SK-N-SH treated with all-trans-retinoic acid at 6 μM for 48 hours (cell line): ENCODE measurements around the gene PTRH2.
A peak's percentile ranks its signal among the peaks of the same experiment; 100 is the strongest.
"Not testable (repeated sequence)": the region's sequence is repeated elsewhere in the genome, so short reads cannot be mapped to it uniquely, and the experiment has no call there.

Source experiments
- ATAC-seq: fragments of 200-7000 bp; cut with Tn5 transposase; 3 replicates; pipeline ENCODE4 v1.9.1; 2020; ENCODE audit warnings: mild to moderate bottlenecking, moderate library complexity
- BACH2 ChIP-seq: fragments of 250-450 bp; sonication (Bioruptor Pico); IDR thresholded peaks from 2 replicates; pipeline ENCODE4 v1.9.0; 2021; ENCODE audit warnings: mild to moderate bottlenecking, borderline replicate concordance
- CSDC2 ChIP-seq: fragments of 250-450 bp; sonication (Bioruptor Pico); IDR thresholded peaks from 2 replicates; pipeline ENCODE4 v1.5.0; 2020; ENCODE audit warnings: mild to moderate bottlenecking, moderate library complexity
- ESRRG ChIP-seq: fragments of 250-450 bp; sonication (Bioruptor Pico); IDR thresholded peaks from 2 replicates; pipeline ENCODE4 v1.6.1; 2021; ENCODE audit warnings: mild to moderate bottlenecking
- GLIS3 ChIP-seq: fragments of 250-450 bp; sonication (Bioruptor Pico); IDR thresholded peaks from 2 replicates; pipeline ENCODE4 v1.5.0; 2020; ENCODE audit warnings: mild to moderate bottlenecking, moderate library complexity
- ISL1 ChIP-seq: fragments of 250-450 bp; sonication (Bioruptor Pico); IDR thresholded peaks from 2 replicates; pipeline ENCODE4 v2.1.2; 2022; ENCODE audit warnings: mild to moderate bottlenecking, moderate library complexity
- OSR1 ChIP-seq: fragments of 250-450 bp; sonication (Bioruptor Pico); IDR thresholded peaks from 2 replicates; pipeline ENCODE4 v1.8.0; 2022; ENCODE audit warnings: moderate library complexity, mild to moderate bottlenecking, inconsistent platforms
- RARB ChIP-seq: fragments of 250-450 bp; sonication (Bioruptor Pico); IDR thresholded peaks from 2 replicates; pipeline ENCODE4 v1.8.0; 2021; ENCODE audit warnings: mild to moderate bottlenecking, moderate library complexity
- SNAI2 ChIP-seq: fragments of 250-450 bp; sonication (Bioruptor Pico); IDR thresholded peaks from 2 replicates; pipeline ENCODE4 v1.5.0; 2020; ENCODE audit warnings: mild to moderate bottlenecking, moderate library complexity
- TOX ChIP-seq: fragments of 250-450 bp; sonication (Bioruptor Pico); IDR thresholded peaks from 2 replicates; pipeline ENCODE4 v1.8.0; 2021; ENCODE audit warnings: mild to moderate bottlenecking, moderate library complexity, borderline replicate concordance
- ZC3H10 ChIP-seq: fragments of 250-450 bp; sonication (Bioruptor Pico); IDR thresholded peaks from 2 replicates; pipeline ENCODE4 v1.5.1; 2021; ENCODE audit warnings: mild to moderate bottlenecking, moderate library complexity
- ZFP3 ChIP-seq: fragments of 250-450 bp; sonication (Bioruptor Pico); IDR thresholded peaks from 2 replicates; pipeline ENCODE4 v1.5.0; 2020; ENCODE audit warnings: mild to moderate bottlenecking, moderate library complexity
- ZFP30 ChIP-seq: fragments of 450-650 bp; formaldehyde crosslinking; IDR thresholded peaks from 2 replicates; pipeline ENCODE4 v1.5.0; 2022; ENCODE audit warnings: mild to moderate bottlenecking, moderate library complexity
- ZNF565 ChIP-seq: fragments of 450-650 bp; formaldehyde crosslinking; conservative IDR thresholded peaks from 2 replicates; pipeline ENCODE4 v1.5.0; 2020; ENCODE audit warnings: low read depth, mild to moderate bottlenecking, moderate library complexity
- ZNF70 ChIP-seq: fragments of 450-650 bp; formaldehyde crosslinking; IDR thresholded peaks from 2 replicates; pipeline ENCODE4 v1.5.0; 2020; ENCODE audit warnings: mild to moderate bottlenecking, moderate library complexity
- ZNF8 ChIP-seq: fragments of 450-650 bp; formaldehyde crosslinking; IDR thresholded peaks from 2 replicates; pipeline ENCODE4 v1.5.0; 2020; ENCODE audit warnings: mild to moderate bottlenecking, moderate library complexity
- TF ChIP-seq, protein P1 (sequence below): fragments of 250-450 bp; sonication (Bioruptor Pico); IDR thresholded peaks from 2 replicates; pipeline ENCODE4 v1.8.0; 2020; ENCODE audit warnings: mild to moderate bottlenecking, moderate library complexity, borderline replicate concordance
- TF ChIP-seq, protein P2 (sequence below): fragments of 250-450 bp; sonication (Bioruptor Pico); IDR thresholded peaks from 2 replicates; pipeline ENCODE4 v1.5.1; 2020; ENCODE audit warnings: low read depth, mild to moderate bottlenecking, moderate library complexity
- TF ChIP-seq, protein P3 (sequence below): fragments of 250-450 bp; sonication (Bioruptor Pico); IDR thresholded peaks from 2 replicates; pipeline ENCODE4 v1.5.1; 2021; ENCODE audit warnings: mild to moderate bottlenecking, moderate library complexity
- TF ChIP-seq, protein P4 (sequence below): fragments of 250-450 bp; sonication (Bioruptor Pico); IDR thresholded peaks from 2 replicates; pipeline ENCODE4 v1.5.0; 2020; ENCODE audit warnings: mild to moderate bottlenecking, moderate library complexity
- TF ChIP-seq, protein P5 (sequence below): fragments of 250-450 bp; sonication (Bioruptor Pico); IDR thresholded peaks from 2 replicates; pipeline ENCODE4 v1.8.0; 2021; ENCODE audit warnings: low read depth, mild to moderate bottlenecking, moderate library complexity, borderline replicate concordance

The PTRH2 gene

DNA sequence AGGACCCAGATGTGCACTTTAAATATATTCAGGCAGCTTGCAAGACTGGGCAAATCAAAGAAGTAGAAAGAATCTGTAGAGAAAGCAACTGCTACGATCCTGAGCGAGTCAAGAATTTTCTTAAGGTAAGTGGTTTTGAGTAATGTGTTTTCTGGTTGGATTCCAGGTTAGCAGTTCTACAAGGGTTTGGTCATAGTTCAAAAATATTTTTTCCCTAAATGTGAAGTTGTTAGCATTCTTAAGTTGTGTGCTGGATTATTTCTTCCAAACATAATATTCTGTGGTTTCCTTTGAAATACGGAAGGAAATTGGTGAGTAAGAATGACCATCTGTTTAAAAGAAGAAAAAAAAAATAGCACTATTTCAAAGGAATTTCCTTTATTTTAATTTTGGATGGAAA is 38.4 kb downstream of the PTRH2 start:
- ATAC-seq, result peak; percentile 86
- TF ChIP-seq ESRRG (no peak), ISL1 (CRISPR knock-in tag) (peak; percentile 83), BACH2 (CRISPR knock-in tag) (no peak)

DNA sequence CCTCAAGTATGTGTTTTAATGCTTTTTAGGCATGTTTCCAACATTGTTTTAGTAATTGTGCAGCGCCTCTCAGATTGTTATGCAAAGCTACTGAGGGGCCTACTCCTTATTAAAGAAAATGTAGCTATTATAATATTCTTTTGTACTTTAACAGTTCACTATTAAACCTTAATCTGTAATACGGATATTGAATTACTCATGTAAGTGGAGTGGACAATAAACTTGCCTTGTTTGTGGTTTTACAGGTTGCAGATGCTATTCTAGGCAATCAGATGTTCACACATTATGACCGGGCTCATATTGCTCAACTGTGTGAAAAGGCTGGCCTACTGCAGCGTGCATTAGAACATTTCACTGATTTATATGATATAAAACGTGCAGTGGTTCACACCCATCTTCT is 41.0 kb downstream of the PTRH2 start:
- no peak for ATAC-seq
- TF ChIP-seq, protein P1, sequence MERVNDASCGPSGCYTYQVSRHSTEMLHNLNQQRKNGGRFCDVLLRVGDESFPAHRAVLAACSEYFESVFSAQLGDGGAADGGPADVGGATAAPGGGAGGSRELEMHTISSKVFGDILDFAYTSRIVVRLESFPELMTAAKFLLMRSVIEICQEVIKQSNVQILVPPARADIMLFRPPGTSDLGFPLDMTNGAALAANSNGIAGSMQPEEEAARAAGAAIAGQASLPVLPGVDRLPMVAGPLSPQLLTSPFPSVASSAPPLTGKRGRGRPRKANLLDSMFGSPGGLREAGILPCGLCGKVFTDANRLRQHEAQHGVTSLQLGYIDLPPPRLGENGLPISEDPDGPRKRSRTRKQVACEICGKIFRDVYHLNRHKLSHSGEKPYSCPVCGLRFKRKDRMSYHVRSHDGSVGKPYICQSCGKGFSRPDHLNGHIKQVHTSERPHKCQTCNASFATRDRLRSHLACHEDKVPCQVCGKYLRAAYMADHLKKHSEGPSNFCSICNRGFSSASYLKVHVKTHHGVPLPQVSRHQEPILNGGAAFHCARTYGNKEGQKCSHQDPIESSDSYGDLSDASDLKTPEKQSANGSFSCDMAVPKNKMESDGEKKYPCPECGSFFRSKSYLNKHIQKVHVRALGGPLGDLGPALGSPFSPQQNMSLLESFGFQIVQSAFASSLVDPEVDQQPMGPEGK (CRISPR knock-in tag), result no peak
- TF ChIP-seq ZNF565 (no peak), RARB (CRISPR knock-in tag) (no peak), ZFP30 (no peak), OSR1 (CRISPR knock-in tag) (no peak), ZNF70 (CRISPR knock-in tag) (no peak), ZNF8 (CRISPR knock-in tag) (no peak), ESRRG (no peak), GLIS3 (CRISPR knock-in tag) (no peak), ZFP3 (CRISPR knock-in tag) (no peak), TOX (no peak)
- TF ChIP-seq, protein P2, sequence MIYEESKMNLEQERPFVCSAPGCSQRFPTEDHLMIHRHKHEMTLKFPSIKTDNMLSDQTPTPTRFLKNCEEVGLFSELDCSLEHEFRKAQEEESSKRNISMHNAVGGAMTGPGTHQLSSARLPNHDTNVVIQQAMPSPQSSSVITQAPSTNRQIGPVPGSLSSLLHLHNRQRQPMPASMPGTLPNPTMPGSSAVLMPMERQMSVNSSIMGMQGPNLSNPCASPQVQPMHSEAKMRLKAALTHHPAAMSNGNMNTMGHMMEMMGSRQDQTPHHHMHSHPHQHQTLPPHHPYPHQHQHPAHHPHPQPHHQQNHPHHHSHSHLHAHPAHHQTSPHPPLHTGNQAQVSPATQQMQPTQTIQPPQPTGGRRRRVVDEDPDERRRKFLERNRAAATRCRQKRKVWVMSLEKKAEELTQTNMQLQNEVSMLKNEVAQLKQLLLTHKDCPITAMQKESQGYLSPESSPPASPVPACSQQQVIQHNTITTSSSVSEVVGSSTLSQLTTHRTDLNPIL, result no peak
- TF ChIP-seq, protein P3, sequence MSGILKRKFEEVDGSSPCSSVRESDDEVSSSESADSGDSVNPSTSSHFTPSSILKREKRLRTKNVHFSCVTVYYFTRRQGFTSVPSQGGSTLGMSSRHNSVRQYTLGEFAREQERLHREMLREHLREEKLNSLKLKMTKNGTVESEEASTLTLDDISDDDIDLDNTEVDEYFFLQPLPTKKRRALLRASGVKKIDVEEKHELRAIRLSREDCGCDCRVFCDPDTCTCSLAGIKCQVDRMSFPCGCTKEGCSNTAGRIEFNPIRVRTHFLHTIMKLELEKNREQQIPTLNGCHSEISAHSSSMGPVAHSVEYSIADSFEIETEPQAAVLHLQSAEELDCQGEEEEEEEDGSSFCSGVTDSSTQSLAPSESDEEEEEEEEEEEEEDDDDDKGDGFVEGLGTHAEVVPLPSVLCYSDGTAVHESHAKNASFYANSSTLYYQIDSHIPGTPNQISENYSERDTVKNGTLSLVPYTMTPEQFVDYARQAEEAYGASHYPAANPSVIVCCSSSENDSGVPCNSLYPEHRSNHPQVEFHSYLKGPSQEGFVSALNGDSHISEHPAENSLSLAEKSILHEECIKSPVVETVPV, result no peak
- TF ChIP-seq, protein P4, sequence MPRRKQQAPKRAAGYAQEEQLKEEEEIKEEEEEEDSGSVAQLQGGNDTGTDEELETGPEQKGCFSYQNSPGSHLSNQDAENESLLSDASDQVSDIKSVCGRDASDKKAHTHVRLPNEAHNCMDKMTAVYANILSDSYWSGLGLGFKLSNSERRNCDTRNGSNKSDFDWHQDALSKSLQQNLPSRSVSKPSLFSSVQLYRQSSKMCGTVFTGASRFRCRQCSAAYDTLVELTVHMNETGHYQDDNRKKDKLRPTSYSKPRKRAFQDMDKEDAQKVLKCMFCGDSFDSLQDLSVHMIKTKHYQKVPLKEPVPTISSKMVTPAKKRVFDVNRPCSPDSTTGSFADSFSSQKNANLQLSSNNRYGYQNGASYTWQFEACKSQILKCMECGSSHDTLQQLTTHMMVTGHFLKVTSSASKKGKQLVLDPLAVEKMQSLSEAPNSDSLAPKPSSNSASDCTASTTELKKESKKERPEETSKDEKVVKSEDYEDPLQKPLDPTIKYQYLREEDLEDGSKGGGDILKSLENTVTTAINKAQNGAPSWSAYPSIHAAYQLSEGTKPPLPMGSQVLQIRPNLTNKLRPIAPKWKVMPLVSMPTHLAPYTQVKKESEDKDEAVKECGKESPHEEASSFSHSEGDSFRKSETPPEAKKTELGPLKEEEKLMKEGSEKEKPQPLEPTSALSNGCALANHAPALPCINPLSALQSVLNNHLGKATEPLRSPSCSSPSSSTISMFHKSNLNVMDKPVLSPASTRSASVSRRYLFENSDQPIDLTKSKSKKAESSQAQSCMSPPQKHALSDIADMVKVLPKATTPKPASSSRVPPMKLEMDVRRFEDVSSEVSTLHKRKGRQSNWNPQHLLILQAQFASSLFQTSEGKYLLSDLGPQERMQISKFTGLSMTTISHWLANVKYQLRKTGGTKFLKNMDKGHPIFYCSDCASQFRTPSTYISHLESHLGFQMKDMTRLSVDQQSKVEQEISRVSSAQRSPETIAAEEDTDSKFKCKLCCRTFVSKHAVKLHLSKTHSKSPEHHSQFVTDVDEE (CRISPR knock-in tag), result no peak
- TF ChIP-seq, protein P5, sequence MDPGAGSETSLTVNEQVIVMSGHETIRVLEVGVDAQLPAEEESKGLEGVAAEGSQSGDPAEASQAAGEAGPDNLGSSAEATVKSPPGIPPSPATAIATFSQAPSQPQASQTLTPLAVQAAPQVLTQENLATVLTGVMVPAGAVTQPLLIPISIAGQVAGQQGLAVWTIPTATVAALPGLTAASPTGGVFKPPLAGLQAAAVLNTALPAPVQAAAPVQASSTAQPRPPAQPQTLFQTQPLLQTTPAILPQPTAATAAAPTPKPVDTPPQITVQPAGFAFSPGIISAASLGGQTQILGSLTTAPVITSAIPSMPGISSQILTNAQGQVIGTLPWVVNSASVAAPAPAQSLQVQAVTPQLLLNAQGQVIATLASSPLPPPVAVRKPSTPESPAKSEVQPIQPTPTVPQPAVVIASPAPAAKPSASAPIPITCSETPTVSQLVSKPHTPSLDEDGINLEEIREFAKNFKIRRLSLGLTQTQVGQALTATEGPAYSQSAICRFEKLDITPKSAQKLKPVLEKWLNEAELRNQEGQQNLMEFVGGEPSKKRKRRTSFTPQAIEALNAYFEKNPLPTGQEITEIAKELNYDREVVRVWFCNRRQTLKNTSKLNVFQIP (CRISPR knock-in tag), result no peak

DNA sequence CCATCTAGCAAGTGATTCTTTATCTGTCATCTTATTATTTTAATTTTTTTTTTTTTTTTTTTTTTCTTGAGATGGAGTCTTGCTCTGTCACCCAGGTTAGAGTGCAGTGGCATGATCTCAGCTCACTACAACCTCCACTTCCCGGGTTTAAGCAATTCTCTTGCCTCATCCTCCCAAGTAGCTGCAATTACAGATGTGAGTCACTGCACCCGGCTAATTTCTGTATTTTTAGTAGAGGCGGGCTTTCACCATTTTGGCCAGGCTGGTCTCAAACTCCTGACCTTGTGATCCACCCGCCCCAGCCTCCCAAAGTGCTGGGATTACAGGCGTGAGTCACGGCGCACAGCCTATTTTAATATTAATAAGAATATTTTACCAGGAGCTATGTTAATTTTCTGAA is 50.6 kb downstream of the PTRH2 start:
- not testable (repeated sequence) for ATAC-seq

DNA sequence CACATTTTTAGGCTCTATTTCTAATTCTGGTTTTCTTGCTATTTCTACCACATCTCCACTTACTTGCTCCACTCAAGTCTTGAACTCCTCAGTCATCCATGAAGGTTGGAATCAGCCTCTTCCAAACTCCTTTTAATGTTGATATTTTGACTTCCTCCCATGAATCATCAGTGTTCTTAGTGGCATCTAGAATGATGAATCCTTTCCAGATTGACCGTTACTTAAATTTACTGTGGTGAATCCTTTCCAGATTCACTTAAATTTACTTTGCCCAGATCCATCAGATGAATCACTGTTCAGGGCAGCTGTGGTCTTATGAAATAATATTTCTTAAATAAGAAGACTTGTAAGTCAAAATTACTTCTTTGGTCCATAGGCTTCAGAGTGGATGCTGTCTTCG is 55.1 kb downstream of the PTRH2 start:
- TF ChIP-seq ZNF70 (CRISPR knock-in tag) (no peak), CSDC2 (CRISPR knock-in tag) (no peak), ISL1 (CRISPR knock-in tag) (peak; percentile 28; the same call in 1 of the 2 replicates)
- ATAC-seq, result no peak

DNA sequence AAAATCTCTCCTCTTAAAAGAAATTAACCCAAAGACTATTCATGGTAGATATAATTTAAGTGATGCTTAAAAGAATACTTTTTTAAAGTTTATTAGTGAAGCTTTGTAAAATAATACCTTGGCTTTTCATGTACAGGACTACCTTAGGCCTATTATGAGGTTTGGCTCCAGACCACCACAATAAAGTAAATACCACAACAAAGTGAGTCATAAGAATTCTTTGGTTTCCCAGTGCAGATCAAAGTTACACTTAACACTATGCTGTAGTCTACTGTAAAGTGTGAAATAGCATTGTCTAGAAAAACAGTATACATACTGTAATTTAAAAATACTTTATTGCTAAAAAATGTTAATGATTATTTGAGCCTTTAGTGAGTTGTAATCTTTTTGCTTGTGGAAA is 55.9 kb downstream of the PTRH2 start:
- no peak for ATAC-seq
- TF ChIP-seq, protein P3, result no peak
- TF ChIP-seq, protein P1 (CRISPR knock-in tag), result no peak
- no peak for TF ChIP-seq ISL1 (CRISPR knock-in tag)
- TF ChIP-seq SNAI2, result no peak
- TF ChIP-seq ZC3H10 (CRISPR knock-in tag), result no peak
- no peak for TF ChIP-seq CSDC2 (CRISPR knock-in tag)
- TF ChIP-seq, protein P5 (CRISPR knock-in tag), result no peak
- TF ChIP-seq BACH2 (CRISPR knock-in tag), result no peak
